HG03108 (cell line): ENCODE measurements around the gene PEPD.

Experiments used
- ATAC-seq: cut with Tn5 transposase; IDR thresholded peaks from one replicate; pipeline ENCODE4 v1.9.1; 2021; ENCODE audit warnings: moderate library complexity; ENCODE audit not compliant: unreplicated experiment

The PEPD gene

GRCh38 chr19:33461256-33462111, 60.1 kb downstream of the PEPD start:
- ATAC-seq: no peak

GRCh38 chr19:33460221-33460908, 61.2 kb downstream of the PEPD start:
- ATAC-seq: no peak

DNA sequence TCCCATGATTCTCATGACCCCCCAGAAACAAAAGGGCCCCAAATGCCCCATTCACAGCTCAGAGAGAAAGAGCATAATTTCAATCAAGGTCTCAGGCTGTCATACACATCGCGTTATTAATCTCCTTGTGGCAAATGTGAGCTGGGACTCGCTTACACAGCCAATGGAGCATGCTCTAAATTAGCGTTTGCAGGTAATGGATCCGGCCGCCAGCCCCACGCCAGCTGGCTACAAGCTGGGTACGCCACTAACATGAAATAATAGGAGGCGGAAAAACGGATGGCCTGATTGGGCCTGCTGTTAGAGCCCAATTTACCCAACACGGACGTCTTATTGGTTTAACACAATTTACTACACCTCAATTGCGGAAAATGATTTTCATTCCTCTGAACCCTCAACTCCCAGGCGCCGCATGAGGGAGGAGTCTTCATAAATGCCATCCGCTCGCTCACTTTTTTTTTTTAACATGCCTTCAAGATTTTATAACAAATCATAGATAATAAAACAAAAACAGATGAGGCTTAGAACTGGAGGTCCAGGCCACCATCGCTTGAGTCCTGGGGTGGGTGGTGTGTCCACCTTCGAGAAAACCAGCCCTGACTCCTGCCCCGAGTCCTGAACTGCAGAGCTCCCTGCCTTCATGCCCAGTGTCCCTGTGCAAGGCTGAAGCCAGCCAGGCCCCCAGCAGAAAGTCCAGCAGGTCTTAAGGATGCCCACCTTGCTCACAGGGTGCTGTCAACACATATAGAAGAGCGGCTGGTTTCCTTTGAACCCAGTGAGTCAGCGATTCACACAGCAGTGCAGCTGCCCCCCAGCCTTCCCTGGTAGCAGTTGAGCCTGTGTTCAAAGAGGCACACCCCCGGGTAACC, 62.1 kb downstream of the PEPD start:
- no peak for ATAC-seq

- ATAC-seq: no peak
Measured at GRCh38 chr19:33458807-33459206, 62.8 kb downstream of the PEPD start.

DNA sequence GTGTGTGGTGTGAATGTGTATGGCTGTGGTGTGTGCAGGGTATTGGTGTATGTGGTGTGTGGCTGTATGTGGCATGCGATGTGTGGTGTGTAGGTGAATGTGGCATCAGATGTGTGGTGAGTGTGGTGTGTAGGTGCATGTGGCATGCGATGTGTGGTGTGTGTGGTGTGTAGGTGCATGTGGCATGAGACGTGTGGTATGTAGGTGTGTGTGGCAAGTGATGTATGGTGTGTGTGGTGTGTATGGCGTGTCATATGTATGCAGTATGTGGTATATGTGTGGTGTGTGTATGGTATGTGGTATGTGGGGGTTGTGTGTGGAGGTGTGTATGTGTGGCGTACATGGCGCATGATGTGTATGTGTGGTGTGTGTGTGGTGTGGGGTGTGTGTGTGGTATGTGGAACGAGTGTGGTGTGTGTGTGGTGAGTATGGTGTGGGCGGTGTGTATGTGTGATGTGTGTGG, 63.4 kb downstream of the PEPD start:
- no peak for ATAC-seq

DNA sequence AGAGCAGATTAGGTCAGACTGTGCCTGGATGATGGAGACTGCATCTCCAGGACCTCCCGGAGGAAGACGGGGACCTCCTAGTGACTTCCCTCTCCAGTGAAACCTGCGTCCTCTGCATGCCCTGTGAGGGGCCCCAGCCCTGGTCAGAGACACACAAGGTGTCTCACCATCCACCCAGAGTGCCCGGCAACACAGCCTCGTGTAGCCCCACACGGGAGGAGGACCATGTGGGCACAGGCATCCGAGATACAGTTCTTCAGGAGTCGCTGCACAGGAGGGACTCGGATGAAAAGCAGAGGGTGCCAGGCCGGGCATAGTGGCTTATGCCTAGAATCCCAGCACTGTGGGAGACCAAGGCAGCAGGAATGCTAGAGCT, 64.8 kb downstream of the PEPD start:
- ATAC-seq: no peak

DNA sequence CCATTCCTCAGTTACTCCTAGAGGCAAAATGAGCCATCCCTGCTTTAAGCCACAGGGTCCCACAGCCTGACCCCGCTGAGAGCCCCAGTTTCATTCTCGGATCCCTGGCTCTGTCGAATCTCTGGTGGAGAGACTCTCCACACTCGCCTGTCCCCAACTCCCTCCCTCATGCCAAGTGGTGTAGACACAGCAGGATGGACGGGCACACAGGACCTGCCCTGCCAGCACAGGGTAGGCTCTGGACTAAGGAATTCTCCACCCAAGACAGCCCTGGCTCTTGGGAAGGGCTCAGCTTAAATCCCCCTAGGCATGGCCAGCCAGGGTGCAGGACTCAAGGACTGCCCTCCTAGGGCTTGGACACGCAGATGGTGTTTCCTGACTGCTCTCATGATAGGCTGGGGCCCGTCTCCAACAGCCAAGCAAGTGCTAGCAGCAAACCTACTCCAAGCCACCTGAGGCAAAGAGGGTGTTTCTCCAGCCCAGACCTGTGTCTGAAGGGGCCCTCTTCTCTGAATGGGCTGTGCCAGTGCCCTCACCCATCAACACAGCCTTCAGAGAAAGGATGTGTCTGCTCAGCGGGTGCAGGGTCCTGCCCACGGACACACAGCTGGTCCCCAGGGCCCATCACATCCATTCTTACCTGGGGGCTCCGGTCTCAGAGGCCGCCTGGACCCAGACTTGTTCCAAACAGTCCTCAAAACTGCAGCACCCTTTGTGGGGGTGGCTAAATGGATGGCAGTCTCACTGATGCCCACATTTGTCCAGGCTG, 65.3 kb downstream of the PEPD start:
- no peak for ATAC-seq

DNA sequence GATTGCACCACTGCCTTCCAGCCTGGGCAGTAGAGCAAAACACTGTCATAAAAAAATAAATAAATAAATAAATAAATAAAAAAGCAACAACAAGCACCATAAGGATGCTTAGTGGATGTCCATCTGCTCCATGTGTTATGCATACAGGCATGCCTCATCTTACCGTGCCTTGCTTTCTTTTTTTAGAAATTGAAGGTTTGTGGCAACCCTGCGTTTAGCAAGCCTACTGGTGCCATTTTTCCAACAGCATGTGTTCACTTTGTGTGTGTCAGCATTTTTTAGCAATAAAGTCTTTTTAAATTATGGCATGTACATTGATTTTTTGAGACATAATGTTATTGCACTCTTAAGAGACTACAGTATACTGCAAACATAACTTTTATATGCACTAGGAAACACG, 68.3 kb downstream of the PEPD start:
- no peak for ATAC-seq

DNA sequence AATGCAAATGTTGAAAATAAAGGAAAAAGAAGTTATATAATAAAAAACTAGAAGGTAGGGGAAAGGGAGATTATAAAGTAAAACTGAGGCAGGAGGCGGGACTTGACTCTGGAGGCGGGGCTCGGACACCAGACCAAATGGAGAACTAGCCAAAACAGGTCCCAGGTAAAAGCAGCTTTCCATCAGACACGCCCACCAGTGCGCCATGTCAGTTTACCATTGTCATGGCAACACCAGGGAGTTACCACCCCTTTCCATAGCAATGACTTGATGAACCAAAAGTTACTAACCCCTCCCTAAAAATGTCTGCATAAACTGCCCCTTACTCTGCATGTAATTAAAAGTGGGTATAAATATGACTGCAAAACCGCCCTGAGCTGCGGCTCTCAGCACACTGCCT, 70.9 kb downstream of the PEPD start:
- no peak for ATAC-seq

DNA sequence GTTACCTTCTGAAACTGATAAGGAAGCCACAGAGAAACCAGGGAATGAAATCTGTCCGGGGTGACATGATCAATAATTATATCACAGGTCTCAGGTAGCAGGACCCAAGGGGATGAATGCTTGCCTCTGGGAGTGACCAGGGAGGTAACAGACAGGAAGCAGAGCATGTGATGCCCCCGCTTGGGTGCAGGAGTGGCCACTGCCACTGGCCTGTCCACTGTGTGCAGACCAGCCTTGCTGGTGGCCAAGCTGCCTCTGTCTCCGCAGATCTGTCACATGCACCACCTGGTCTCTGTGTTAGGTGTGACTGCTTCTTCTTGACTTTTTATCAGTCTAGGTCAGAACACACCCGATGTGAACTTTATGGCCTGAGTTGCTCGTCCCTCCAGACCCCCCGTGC, 71.8 kb downstream of the PEPD start:
- ATAC-seq: no peak

DNA sequence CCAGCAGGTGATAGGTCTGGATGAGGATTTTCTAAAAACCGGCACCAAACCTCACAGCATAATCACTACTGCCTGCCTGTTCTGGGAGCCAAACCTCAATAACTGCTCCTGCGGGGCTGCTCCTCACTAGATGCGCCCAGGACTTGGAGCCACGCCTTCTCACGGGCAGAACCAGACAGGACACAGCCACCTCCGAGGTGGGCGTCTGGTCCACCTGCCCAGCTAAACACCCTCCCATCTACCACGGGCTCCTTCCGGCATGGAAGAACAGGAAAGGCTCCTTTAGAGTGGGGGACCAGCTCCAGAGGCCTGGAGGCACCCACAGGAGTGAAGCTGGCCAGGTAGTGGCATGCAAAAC, 73.5 kb downstream of the PEPD start:
- no peak for ATAC-seq

DNA sequence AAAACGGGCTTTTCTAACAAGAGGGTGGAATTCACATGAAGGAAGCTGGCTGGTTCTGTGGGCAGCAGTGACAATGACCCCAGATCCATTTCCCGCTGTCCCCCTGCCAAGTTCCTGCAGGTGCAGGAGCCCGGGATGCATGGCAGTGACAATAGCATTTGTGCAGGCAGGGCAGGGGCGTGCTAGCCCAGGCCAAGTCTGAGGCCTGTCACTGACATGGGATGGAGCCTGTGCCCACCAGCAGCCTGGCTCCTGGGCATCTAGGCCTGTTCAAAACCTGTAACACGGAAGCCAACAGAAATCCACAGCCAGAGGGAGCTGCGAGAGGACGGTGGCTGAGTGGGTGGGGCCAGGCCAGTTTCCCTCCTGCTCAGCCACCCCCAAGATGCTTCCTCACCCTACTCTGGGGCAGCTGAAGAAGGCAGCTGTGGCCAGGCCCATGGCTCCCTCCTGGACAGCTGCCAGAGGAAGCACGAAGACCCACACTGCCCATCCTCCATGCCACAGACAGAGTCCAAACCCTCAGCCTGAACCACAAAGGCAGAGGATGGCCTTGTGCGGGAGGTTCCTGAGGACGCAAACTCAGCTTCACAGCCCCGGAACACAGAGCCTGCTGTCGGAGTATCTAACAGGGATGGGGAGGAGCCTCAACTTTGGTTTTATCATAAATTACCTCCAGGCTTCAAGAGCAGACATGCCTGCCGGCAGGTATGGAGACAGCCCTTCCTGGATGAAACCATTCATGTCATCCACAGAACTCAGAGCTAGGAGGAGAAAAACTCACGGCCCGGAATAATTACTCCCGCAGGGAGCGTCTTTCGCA, 74.0 kb downstream of the PEPD start:
- no peak for ATAC-seq

- no peak for ATAC-seq
Measured at GRCh38 chr19:33446330-33447293, 75.0 kb downstream of the PEPD start.

DNA sequence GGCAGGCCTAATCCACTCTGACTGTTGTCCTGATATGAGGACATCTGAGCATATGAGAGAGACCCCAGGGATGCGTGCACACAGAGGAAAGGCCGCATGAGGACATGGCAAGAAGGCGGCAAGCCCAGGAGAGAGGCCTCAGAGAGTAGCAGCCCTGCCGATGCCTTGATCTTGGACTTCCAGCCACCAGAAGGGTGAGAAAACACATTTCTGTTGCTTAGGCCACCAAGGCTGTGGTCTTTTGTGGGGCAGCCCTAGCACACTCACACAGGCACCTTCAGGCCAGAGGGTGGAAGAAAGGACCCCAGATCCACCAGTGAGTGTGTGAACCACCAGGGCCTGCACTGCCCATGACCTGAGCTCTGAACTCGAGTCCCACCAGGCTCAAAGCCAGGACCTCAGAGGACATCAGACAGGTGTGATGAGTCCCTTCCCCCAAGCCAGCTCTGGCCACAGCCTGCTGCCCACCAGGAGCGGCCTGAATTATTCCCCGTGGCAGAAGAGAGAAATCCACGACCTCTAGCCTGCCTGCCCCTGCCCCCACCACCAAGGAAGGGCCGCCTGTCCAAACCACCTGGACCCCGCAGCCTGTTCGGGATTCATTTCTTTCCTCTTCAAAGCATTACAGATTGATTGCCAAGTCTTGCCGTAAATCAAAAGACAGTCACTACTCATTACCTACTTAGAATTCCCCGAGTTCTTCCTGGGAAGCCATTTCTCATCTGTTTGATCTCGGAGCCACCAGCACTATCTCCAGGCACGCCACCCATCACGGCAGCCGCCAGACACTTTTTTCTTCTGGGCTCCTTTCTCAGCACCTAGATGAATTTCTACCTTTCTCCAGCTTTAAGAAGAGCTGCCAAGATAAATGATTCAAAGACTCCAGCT, 75.9 kb downstream of the PEPD start:
- no peak for ATAC-seq

DNA sequence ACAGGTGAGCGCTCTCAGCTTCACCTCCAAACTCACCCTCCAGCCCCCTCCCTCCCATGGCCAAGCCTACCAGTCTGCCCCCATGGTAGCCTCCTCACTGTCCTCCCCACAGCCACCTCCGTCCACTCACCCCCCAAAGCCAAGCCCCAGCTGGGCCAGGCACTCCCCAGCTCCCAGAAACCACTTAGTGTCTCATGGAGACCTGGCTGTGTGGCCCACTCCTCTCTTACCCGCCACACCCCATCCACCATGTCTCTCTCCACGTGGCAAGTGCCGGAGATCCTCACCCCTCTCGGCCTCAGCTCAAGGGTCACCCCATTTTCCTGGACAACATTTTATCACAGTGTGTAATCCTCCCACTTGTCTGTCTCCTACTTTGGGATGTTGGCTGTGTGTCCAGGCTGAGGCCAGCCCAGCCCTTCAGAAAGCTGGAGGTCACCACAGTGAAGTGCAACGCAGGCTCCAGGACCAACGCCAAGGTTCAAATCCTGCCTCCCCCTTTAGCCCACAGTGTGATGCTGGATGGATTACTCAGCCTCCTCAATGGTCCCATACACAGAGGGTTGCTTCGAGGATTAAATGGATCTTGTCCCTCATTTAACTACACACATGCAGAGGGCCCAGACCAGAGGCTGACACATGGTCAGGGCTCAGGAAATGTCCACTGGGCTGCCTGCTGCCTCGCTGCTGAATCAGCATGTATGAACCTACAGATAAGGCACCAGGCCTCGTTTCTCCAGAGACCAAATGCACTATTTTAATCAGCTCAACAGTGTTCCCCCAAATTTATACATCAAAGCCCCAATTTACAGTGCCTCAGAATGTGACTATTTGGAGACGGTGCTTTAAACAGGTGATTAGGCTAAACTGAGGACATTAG, 76.8 kb downstream of the PEPD start:
- ATAC-seq: no peak

DNA sequence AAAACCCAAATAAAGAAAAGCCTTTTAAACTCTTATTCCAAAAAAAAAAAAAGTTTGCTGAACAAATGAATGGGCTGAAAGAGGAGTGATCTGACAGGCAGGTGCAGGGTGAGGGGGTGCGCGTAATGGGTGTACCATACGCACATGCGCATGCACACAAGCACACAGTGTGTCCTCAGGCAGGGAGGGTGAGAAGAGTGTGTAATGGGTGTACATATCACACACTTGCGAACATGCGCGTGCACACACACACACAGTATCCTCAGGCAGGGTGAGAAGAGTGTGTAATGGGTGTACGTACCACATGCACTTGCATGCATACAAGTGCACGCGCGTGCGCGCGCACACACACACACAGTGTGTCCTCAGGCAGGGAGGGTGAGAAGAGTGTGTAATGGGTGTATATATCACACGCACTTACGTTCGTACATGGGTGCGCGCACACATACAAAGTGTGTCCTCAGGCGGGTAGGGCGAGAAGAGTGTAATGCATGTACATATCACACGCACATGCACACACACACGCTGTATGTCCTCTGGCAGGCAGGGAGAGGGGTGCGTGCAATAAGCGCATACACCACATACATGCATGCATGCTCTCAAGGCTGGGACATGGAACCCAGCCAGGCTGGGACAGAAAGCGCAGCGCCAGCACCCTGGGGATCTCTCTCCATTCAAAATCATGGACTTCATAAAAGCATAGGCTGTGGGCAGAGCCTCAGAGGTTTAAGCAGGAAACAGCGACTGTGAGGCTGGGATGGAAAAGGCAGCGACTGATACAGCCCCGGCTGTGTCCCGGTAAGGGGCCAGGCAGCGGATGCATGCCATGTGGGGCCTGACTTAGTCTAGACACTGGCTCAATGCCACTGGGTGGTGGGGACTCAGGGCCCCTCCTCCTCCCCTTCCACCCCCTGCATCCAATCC, 77.7 kb downstream of the PEPD start:
- ATAC-seq: no peak
